SK-N-SH (cell line): Measurements from ENCODE around the gene ZSWIM8. TPM values are rescaled to one million over a fixed set of nuclear protein-coding genes. Genes with fewer than 3 reads are reported as not detected.

Experiments used
- CTCF ChIA-PET: fragments of 300-600, 350-600 bp; formaldehyde crosslinking; extraction: SDS; loops from one replicate; lab custom pipeline; 2021; lab: Yijun Ruan, JAX
- POLR2A ChIA-PET: fragments of 350-600 bp; sonication (Branson Sonifier 250); formaldehyde crosslinking; extraction: SDS; loops from one replicate; lab custom pipeline; 2020; ENCODE audit warnings: antibody characterized with exemption, inconsistent platforms; lab: Yijun Ruan, JAX
- DNase-seq: peaks from one replicate; pipeline ENCODE4 v3.0.0; 2012
- H2AFZ ChIP-seq: fragments of 200-600 bp; sonication (generic); 2 replicates; pipeline ENCODE4 v1.8.1; 2016; ENCODE audit warnings: antibody characterized with exemption, mild to moderate bottlenecking, low read depth
- H3F3A ChIP-seq: fragments of 200-600 bp; sonication (generic); replicated peaks from 2 replicates; pipeline ENCODE3; 2016; ENCODE audit warnings: antibody characterized with exemption, mild to moderate bottlenecking; ENCODE audit not compliant: insufficient read depth
- H3K27ac ChIP-seq, 2 experiments: fragments of 200-500 bp in 1 of 2; fragments of 200-600 bp in 1 of 2; sonication (Bioruptor generic) in 1 of 2; sonication (generic), shearing (Covaris generic) in 1 of 2; 2 replicates each; pipeline versions ENCODE4 v1.5.1 to v1.6.1; 2014 to 2016; ENCODE audit warnings: low read depth in 2 of 2, inconsistent platforms in 1 of 2, low read length in 1 of 2, mild to moderate bottlenecking in 1 of 2, mixed read lengths in 1 of 2
- H3K27me3 ChIP-seq: fragments of 200-600 bp; sonication (generic), shearing (Covaris generic); 2 replicates; pipeline ENCODE4 v1.6.1; 2016; ENCODE audit warnings: mixed run types; ENCODE audit not compliant: insufficient read depth
- H3K36me3 ChIP-seq, 2 experiments: fragments of 200-500 bp in 1 of 2; fragments of 200-600 bp in 1 of 2; sonication (Bioruptor generic) in 1 of 2; sonication (generic) in 1 of 2; replicated peaks in 1 of 2; 2 replicates each; pipeline versions ENCODE3 to v1.5.1; 2014 to 2016; ENCODE audit warnings: low read length in 1 of 2, mild to moderate bottlenecking in 1 of 2; ENCODE audit not compliant: insufficient read depth in 2 of 2, control insufficient read depth in 1 of 2
- H3K4me1 ChIP-seq, 2 experiments: fragments of 200-500 bp in 1 of 2; fragments of 200-600 bp in 1 of 2; sonication (Bioruptor generic) in 1 of 2; sonication (generic), shearing (Covaris generic) in 1 of 2; 2 replicates each; pipeline versions ENCODE4 v1.5.1 to v1.6.1; 2014 to 2016; ENCODE audit warnings: low read depth in 1 of 2, low read length in 1 of 2, mixed run types in 1 of 2; ENCODE audit not compliant: insufficient read depth in 2 of 2, control insufficient read depth in 1 of 2
- H3K4me2 ChIP-seq: fragments of 200-600 bp; sonication (generic), shearing (Covaris generic); 2 replicates; pipeline ENCODE4 v1.6.1; 2017; ENCODE audit warnings: mixed run types
- H3K4me3 ChIP-seq, 2 experiments: fragments of 200-500 bp in 1 of 2; fragments of 200-600 bp in 1 of 2; sonication (Bioruptor generic) in 1 of 2; sonication (generic), shearing (Covaris generic) in 1 of 2; 2 replicates each; pipeline versions ENCODE4 v1.5.1 to v1.8.1; 2014 to 2016; ENCODE audit warnings: low read depth in 2 of 2, inconsistent platforms in 1 of 2, low read length in 1 of 2, mild to moderate bottlenecking in 1 of 2, mixed read lengths in 1 of 2, moderate library complexity in 1 of 2
- H3K79me2 ChIP-seq: fragments of 200-600 bp; sonication (generic); 2 replicates; pipeline ENCODE4 v1.8.1; 2017; ENCODE audit warnings: mild to moderate bottlenecking; ENCODE audit not compliant: insufficient read depth
- H3K9ac ChIP-seq: fragments of 200-600 bp; sonication (generic); 2 replicates; pipeline ENCODE4 v1.6.1; 2017; ENCODE audit warnings: mixed run types
- H3K9me2 ChIP-seq: fragments of 200-600 bp; sonication (generic); 2 replicates; pipeline ENCODE4 v1.6.1; 2017; ENCODE audit warnings: mixed run types
- H3K9me3 ChIP-seq: fragments of 200-600 bp; sonication (generic); 2 replicates; pipeline ENCODE4 v1.6.1; 2017; ENCODE audit warnings: mixed run types, mild to moderate bottlenecking, moderate library complexity
- H4K20me1 ChIP-seq: fragments of 200-600 bp; sonication (generic); 2 replicates; pipeline ENCODE4 v1.6.1; 2017; ENCODE audit warnings: mild to moderate bottlenecking, mixed run types; ENCODE audit not compliant: insufficient read depth
- CTCF ChIP-seq: fragments of 200-600 bp; sonication (generic); IDR thresholded peaks from 2 replicates; pipeline ENCODE4 v1.6.1; 2017; ENCODE audit warnings: antibody characterized with exemption, mild to moderate bottlenecking, moderate library complexity
- ELF1 ChIP-seq: IDR thresholded peaks from 2 replicates; pipeline ENCODE4 v1.4.0; 2012
- EP300 ChIP-seq, 2 experiments: IDR thresholded peaks; 2 replicates each; pipeline versions ENCODE4 v1.4.0 to v1.6.1; 2012; ENCODE audit warnings: borderline replicate concordance in 1 of 2, low read depth in 1 of 2, low read length in 1 of 2
- MEF2A ChIP-seq: IDR thresholded peaks from 2 replicates; pipeline ENCODE4 v1.4.0; 2012; ENCODE audit warnings: low read depth, borderline replicate concordance
- NFIC ChIP-seq: IDR thresholded peaks from 2 replicates; pipeline ENCODE4 v1.4.0; 2012; ENCODE audit warnings: borderline replicate concordance
- POLR2AphosphoS5 ChIP-seq: IDR thresholded peaks from 2 replicates; pipeline ENCODE4 v1.6.1; 2012; ENCODE audit warnings: low read depth, low read length
- RAD21 ChIP-seq: IDR thresholded peaks from 2 replicates; pipeline ENCODE4 v1.6.1; 2012; ENCODE audit warnings: mild to moderate bottlenecking, low read length
- SIN3A ChIP-seq: IDR thresholded peaks from 2 replicates; pipeline ENCODE4 v1.6.1; 2012; ENCODE audit warnings: low read depth, mild to moderate bottlenecking, low read length, moderate library complexity, borderline replicate concordance
- SMC3 ChIP-seq: IDR thresholded peaks from 2 replicates; pipeline ENCODE4 v1.6.1; 2012; ENCODE audit warnings: low read depth, low read length, improper control_type of control experiment
- TAF1 ChIP-seq: IDR thresholded peaks from 2 replicates; pipeline ENCODE4 v1.6.1; 2012; ENCODE audit warnings: low read depth, mild to moderate bottlenecking, low read length, moderate library complexity, borderline replicate concordance
- TCF12 ChIP-seq: IDR thresholded peaks from 2 replicates; pipeline ENCODE4 v1.4.0; 2012
- TEAD4 ChIP-seq: IDR thresholded peaks from 2 replicates; pipeline ENCODE4 v1.4.0; 2012; ENCODE audit warnings: mild to moderate bottlenecking, borderline replicate concordance; ENCODE audit not compliant: insufficient read depth
- USF1 ChIP-seq: IDR thresholded peaks from 2 replicates; pipeline ENCODE4 v1.4.0; 2012; ENCODE audit warnings: low read depth, borderline replicate concordance
- USF2 ChIP-seq: fragments of 150-350 bp; IDR thresholded peaks from 2 replicates; pipeline ENCODE4 v1.6.1; 2017; ENCODE audit warnings: antibody characterized with exemption, low read length, low read depth, borderline replicate concordance
- YY1 ChIP-seq: IDR thresholded peaks from 2 replicates; pipeline ENCODE4 v1.4.0; 2012; ENCODE audit warnings: low read depth, mild to moderate bottlenecking
- WGBS: methylation state at CpG from one replicate; pipeline ENCODE4 v1.1.6; 2017; ENCODE audit warnings: low lambda C conversion rate; 5-methylcytosine and 5-hydroxymethylcytosine counted together
- polyA plus RNA-seq, 3 experiments: library from polyadenylated mRNA; depleted of rRNA; stranded (reverse); fragments of >200 nt; gene quantifications; 2 replicates each; pipeline ENCODE4 v1.2.3, GENCODE V29; 2012
- TF ChIP-seq, protein P1 (sequence below): IDR thresholded peaks from 2 replicates; pipeline ENCODE4 v1.6.1; 2012; ENCODE audit warnings: mild to moderate bottlenecking, low read depth, low read length, moderate library complexity

ZSWIM8 gene
- polyA plus RNA-seq, 1 of the 3 experiments (the other 2 are of a cell fraction): 97.3 TPM

DNA sequence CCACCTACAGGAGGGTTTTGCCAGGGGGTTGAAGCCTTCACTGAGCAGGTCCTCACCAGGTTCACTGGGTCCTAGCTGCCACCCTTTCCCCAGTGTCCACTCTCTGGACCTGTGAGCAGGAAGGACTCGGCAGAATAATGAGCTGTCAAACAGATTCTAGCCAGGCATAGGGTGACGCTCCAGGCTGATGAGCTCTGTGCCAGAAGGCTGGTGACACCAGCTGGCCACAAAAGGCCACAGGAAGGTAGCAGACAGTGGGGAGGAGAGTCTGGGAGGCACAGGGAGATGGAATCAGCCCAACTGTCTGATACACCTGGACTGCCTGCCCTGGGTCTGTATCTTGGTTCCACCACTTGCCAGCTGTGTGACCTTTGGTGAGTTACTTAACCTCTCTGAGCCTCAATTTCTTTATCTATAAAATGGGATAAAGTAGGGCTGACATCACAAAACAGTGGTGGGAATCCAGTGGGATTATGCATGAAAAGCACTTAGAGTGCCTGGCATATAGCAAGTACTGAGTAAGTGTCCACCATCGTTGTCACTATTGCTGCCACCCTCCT, 52.7 kb downstream of the ZSWIM8 start:
- WGBS: 100% methylated on average over 3 of the region's 3 CpGs
- no peak overlapping the region for H2AFZ ChIP-seq

GRCh38 chr10:73838827-73839226, 53.4 kb downstream of the ZSWIM8 start:
- no peaks in the 10 kb centered on the region for H3K9me3 ChIP-seq
- H3K36me3 ChIP-seq: peaks cover 28 to 64% of the 10 kb centered on the region in 2 experiments
- ChIA-PET POLR2A (no interaction called here), CTCF (interaction anchor here (1.3 to 28.7 kb wide), 4 partner anchors 10 to 102 kb away, joined by 4 to 753 read pairs (median 22); partner anchors contain the start of gene CAMK2G)
- H3F3A ChIP-seq: peaks cover 9% of the 10 kb centered on the region
- no peak overlapping the region for H2AFZ ChIP-seq
- no peak for DNase-seq
- no peak overlapping the region for H3K4me2 ChIP-seq
- no peak overlapping the region for H3K9ac ChIP-seq
- H3K4me3 ChIP-seq: no peak overlapping the region
- H3K79me2 ChIP-seq: no peaks in the 10 kb centered on the region
- 97% methylated on average over 5 of the region's 8 CpGs for WGBS
- H4K20me1 ChIP-seq: no peaks in the 10 kb centered on the region
- no peaks in the 10 kb centered on the region for H3K27me3 ChIP-seq
- H3K9me2 ChIP-seq: no peaks in the 10 kb centered on the region
- H3K27ac ChIP-seq: no peak overlapping the region
- no peaks in the 10 kb centered on the region; a peak in 1 of 4 replicates for H3K4me1 ChIP-seq
- no peak for TF ChIP-seq MEF2A
- no peak for TF ChIP-seq TAF1
- TF ChIP-seq TCF12: no peak
- TF ChIP-seq POLR2AphosphoS5: no peak
- no peak for TF ChIP-seq USF2
- TF ChIP-seq RAD21: no peak
- TF ChIP-seq NFIC: no peak
- TF ChIP-seq, protein P1, sequence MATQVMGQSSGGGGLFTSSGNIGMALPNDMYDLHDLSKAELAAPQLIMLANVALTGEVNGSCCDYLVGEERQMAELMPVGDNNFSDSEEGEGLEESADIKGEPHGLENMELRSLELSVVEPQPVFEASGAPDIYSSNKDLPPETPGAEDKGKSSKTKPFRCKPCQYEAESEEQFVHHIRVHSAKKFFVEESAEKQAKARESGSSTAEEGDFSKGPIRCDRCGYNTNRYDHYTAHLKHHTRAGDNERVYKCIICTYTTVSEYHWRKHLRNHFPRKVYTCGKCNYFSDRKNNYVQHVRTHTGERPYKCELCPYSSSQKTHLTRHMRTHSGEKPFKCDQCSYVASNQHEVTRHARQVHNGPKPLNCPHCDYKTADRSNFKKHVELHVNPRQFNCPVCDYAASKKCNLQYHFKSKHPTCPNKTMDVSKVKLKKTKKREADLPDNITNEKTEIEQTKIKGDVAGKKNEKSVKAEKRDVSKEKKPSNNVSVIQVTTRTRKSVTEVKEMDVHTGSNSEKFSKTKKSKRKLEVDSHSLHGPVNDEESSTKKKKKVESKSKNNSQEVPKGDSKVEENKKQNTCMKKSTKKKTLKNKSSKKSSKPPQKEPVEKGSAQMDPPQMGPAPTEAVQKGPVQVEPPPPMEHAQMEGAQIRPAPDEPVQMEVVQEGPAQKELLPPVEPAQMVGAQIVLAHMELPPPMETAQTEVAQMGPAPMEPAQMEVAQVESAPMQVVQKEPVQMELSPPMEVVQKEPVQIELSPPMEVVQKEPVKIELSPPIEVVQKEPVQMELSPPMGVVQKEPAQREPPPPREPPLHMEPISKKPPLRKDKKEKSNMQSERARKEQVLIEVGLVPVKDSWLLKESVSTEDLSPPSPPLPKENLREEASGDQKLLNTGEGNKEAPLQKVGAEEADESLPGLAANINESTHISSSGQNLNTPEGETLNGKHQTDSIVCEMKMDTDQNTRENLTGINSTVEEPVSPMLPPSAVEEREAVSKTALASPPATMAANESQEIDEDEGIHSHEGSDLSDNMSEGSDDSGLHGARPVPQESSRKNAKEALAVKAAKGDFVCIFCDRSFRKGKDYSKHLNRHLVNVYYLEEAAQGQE: no peak
- no peak for TF ChIP-seq CTCF
- TF ChIP-seq SMC3: no peak
- no peak for TF ChIP-seq ELF1
- no peak for TF ChIP-seq YY1

More for the DNA sequence above, 52.7 kb downstream of the ZSWIM8 start:
- Histone ChIP-seq H3K36me3 (peaks cover 26 to 61% of the 10 kb centered on the region in 2 experiments), H3K4me2 (no peak overlapping the region), H3F3A (peaks cover 9% of the 10 kb centered on the region), H3K9me2 (no peaks in the 10 kb centered on the region), H4K20me1 (no peaks in the 10 kb centered on the region), H3K27me3 (no peaks in the 10 kb centered on the region), H3K27ac (no peak overlapping the region; a peak in 1 of 4 replicates), H3K9me3 (no peaks in the 10 kb centered on the region), H3K9ac (no peak overlapping the region), H3K4me1 (no peaks in the 10 kb centered on the region; a peak in 1 of 4 replicates), H3K4me3 (no peak overlapping the region), H3K79me2 (no peaks in the 10 kb centered on the region)
- CTCF ChIA-PET: interaction anchor here (1.3 to 28.7 kb wide), 4 partner anchors 11 to 103 kb away, joined by 4 to 753 read pairs (median 22); partner anchors contain the start of gene CAMK2G
- TF ChIP-seq TEAD4 (no peak), EP300 (IDR thresholded peaks at IDR 0.05; ENCODE audit: borderline replicate concordance in 1 of 2, low read depth in 1 of 2, low read length in 1 of 2) (no peak), TCF12 (no peak), USF2 (no peak), SIN3A (no peak), USF1 (no peak), MEF2A (no peak), YY1 (no peak)
- no peak for DNase-seq
- POLR2A ChIA-PET: no interaction called here
